Peyer's patch (tissue), 4 donors: Measurements from ENCODE around the gene CMPK2. TPM values are rescaled to one million over a fixed set of nuclear protein-coding genes. Genes with fewer than 3 reads are reported as not detected.
A peak's percentile ranks its signal among the peaks of the same experiment; 100 is the strongest.

Experiments used
- DNase-seq, 3 donors: peaks; one replicate each; pipeline ENCODE4 v3.0.0-alpha.2; 2017 to 2019
- H3K27ac ChIP-seq, 4 donors: fragments of 200-600 bp; sonication (generic); one replicate each; pipeline ENCODE4 v1.5.1; 2016 to 2019
- H3K27me3 ChIP-seq, 2 donors: fragments of 200-600 bp; sonication (generic); one replicate each; pipeline ENCODE4 v1.5.1; 2019
- H3K36me3 ChIP-seq, 3 donors: fragments of 200-600 bp; sonication (generic); one replicate each; pipeline ENCODE4 v1.5.1; 2016 to 2019
- H3K4me1 ChIP-seq, 4 donors: fragments of 200-600 bp; sonication (generic); one replicate each; pipeline ENCODE4 v1.5.1; 2016 to 2019
- H3K4me3 ChIP-seq, 4 donors: fragments of 200-600 bp; sonication (generic); 1 replicate in 3 of 4; 2 replicates in 1 of 4; pipeline ENCODE4 v1.5.1; 2016 to 2019; ENCODE audit warnings: mild to moderate bottlenecking in 1 of 4
- H3K9me3 ChIP-seq, 4 donors: fragments of 200-600 bp; sonication (generic); one replicate each; pipeline ENCODE4 v1.5.1; 2016 to 2019; ENCODE audit warnings: mild to moderate bottlenecking in 1 of 4
- POLR2A ChIP-seq, 2 donors: fragments of 450-650 bp; IDR thresholded peaks; one replicate each; pipeline ENCODE4 v1.5.1; 2017; ENCODE audit warnings: antibody characterized with exemption in 2 of 2, mild to moderate bottlenecking in 2 of 2, moderate library complexity in 2 of 2
- total RNA-seq, 4 donors: library from RNA; depleted of rRNA; stranded (reverse); fragments of >200 nt; gene quantifications; one replicate each; pipeline ENCODE4 v1.1.0, GENCODE V29; 2016
- TF ChIP-seq, protein P1 (sequence below), 6 experiments: fragments of 450-650 bp in 4 of 6; fragments of 200-600 bp in 2 of 6; sonication (generic) in 1 of 6; IDR thresholded peaks; one replicate each; pipeline ENCODE4 v1.5.1; 2017 to 2019; ENCODE audit warnings: antibody characterized with exemption in 6 of 6, mild to moderate bottlenecking in 3 of 6, moderate library complexity in 1 of 6

Gene CMPK2
- total RNA-seq, 4 donors from 2014 or later, result 7.4 to 13.2 (median 11.4) TPM

- Histone ChIP-seq H3K4me3 (peak overlapping the region in 1 of 4 donors; percentile 0), H3K4me1 (peaks cover 0 to 7% (median 0%) of the 10 kb centered on the region in 4 donors), H3K9me3 (no peaks in the 10 kb centered on the region), H3K27me3 (no peaks in the 10 kb centered on the region), H3K36me3 (no peaks in the 10 kb centered on the region), H3K27ac (no peak overlapping the region)
- DNase-seq, result no peak
- TF ChIP-seq POLR2A (IDR thresholded peaks at IDR 0.05), result no peak
- TF ChIP-seq, protein P1, sequence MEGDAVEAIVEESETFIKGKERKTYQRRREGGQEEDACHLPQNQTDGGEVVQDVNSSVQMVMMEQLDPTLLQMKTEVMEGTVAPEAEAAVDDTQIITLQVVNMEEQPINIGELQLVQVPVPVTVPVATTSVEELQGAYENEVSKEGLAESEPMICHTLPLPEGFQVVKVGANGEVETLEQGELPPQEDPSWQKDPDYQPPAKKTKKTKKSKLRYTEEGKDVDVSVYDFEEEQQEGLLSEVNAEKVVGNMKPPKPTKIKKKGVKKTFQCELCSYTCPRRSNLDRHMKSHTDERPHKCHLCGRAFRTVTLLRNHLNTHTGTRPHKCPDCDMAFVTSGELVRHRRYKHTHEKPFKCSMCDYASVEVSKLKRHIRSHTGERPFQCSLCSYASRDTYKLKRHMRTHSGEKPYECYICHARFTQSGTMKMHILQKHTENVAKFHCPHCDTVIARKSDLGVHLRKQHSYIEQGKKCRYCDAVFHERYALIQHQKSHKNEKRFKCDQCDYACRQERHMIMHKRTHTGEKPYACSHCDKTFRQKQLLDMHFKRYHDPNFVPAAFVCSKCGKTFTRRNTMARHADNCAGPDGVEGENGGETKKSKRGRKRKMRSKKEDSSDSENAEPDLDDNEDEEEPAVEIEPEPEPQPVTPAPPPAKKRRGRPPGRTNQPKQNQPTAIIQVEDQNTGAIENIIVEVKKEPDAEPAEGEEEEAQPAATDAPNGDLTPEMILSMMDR (IDR thresholded peaks at IDR 0.05), result no peak
Measured at GRCh38 chr2:6879011-6879410, 13.3 kb upstream of the CMPK2 start.

- Histone ChIP-seq H3K9me3 (no peaks in the 10 kb centered on the region), H3K4me1 (peaks cover 0 to 7% (median 0%) of the 10 kb centered on the region in 4 donors), H3K27me3 (no peaks in the 10 kb centered on the region), H3K36me3 (no peaks in the 10 kb centered on the region), H3K27ac (no peak overlapping the region), H3K4me3 (peak overlapping the region in 1 of 4 donors; percentile 0)
- DNase-seq, result no peak
- TF ChIP-seq POLR2A (IDR thresholded peaks at IDR 0.05), result no peak
- TF ChIP-seq, protein P1 (IDR thresholded peaks at IDR 0.05), result no peak
Measured at GRCh38 chr2:6878549-6878948, 12.8 kb upstream of the CMPK2 start.

DNA sequence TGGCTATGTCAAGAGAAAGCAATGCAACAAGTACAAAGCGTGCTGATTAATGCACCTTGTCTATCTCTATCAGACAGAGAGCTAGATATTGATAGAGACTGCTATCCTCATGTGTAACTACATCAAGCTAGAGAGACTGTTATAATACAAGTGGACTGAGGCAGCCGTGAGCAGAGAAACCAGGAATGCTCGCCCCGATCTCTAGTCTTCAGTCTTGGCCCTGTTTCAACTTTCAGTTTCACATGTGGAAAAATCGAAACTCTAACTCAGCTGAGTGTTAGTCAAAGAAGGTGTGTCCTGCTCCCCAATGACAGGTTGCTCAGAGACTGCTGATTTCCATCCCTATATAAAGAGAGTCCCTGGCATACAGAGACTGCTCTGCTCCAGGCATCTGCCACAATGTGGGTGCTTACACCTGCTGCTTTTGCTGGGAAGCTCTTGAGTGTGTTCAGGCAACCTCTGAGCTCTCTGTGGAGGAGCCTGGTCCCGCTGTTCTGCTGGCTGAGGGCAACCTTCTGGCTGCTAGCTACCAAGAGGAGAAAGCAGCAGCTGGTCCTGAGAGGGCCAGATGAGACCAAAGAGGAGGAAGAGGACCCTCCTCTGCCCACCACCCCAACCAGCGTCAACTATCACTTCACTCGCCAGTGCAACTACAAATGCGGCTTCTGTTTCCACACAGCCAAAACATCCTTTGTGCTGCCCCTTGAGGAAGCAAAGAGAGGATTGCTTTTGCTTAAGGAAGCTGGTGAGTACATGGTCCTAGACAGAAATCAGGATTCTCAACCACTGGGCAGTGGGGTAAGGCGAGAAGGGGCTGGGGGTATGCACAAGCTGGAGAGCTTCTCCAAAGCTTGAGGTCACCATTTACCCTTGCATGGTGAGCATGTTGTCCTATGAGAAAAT is 11.9 kb upstream of the CMPK2 start, which contains the start of gene RSAD2:
Gene RSAD2 (plus strand): TSS at position 376 of the 903 bp plus-strand sequence. CDS start 24 bp downstream, at position 400.
- Histone ChIP-seq H3K36me3 (no peaks in the 10 kb centered on the region), H3K27me3 (no peaks in the 10 kb centered on the region), H3K27ac (peak within 1 kb of the TSS in 3 of 4 donors; percentile 53 to 68 (median 63)), H3K4me1 (peaks cover 0 to 7% (median 0%) of the 10 kb centered on the region in 4 donors), H3K9me3 (no peaks in the 10 kb centered on the region), H3K4me3 (peak within 1 kb of the TSS; percentile 27 to 56 (median 44))
- TF ChIP-seq, protein P1 (IDR thresholded peaks at IDR 0.05), result peak in 1 of 6 experiments; percentile 2
- TF ChIP-seq POLR2A (IDR thresholded peaks at IDR 0.05), result no peak
- DNase-seq, result peak in 2 of 3 donors; percentile 52 to 55

DNA sequence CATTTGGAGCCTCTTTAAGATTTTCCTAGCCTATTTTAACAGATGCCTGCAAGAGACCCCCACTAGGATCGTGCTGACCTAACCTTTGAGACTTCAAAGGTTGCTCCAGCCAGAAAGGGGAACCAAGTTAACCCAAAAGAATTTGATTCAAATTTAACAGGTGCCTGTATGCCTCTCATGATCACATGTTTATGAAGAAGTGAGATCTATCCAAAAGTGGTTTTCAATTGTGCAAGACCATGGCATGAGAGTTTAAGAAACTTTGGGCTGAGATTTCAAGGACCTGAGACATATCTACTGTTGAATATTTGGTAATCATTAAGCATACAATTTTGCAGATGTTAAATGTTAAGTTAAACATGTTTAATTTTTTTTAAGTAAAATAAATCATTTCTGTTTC is 10.6 kb upstream of the CMPK2 start:
- no peaks in the 10 kb centered on the region for H3K9me3 ChIP-seq
- H3K4me3 ChIP-seq, result no peak overlapping the region
- no peaks in the 10 kb centered on the region for H3K27me3 ChIP-seq
- H3K4me1 ChIP-seq, result peaks cover 0 to 7% (median 0%) of the 10 kb centered on the region in 4 donors
- H3K36me3 ChIP-seq, result no peaks in the 10 kb centered on the region
- H3K27ac ChIP-seq, result no peak overlapping the region
- no peak for DNase-seq
- TF ChIP-seq POLR2A (IDR thresholded peaks at IDR 0.05), result no peak
- TF ChIP-seq, protein P1 (IDR thresholded peaks at IDR 0.05), result no peak

DNA sequence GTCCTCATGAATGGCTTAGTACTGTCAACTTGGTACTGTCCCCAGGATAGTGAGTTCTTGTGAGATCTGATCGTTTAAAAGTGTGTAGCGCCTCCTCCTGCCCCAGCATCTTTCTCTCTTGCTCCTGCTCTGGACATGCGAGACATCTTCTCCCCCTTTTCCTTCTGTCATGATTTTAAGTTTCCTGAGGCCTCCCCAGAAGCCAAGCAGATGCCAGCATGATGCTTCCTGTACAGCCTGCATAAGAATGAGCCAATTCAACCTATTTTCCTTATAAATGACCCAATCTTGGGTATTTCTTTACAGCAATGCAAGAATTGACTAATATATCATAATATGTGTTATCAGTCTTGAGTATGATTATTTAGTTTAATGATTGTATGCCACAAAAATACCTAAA is 8.3 kb upstream of the CMPK2 start:
- TF ChIP-seq, protein P1 (IDR thresholded peaks at IDR 0.05), result no peak
- no peak for TF ChIP-seq POLR2A (IDR thresholded peaks at IDR 0.05)
- no peak for DNase-seq
- no peaks in the 10 kb centered on the region for H3K36me3 ChIP-seq
- H3K27ac ChIP-seq, result no peak overlapping the region
- no peaks in the 10 kb centered on the region for H3K27me3 ChIP-seq
- H3K4me3 ChIP-seq, result no peak overlapping the region
- no peaks in the 10 kb centered on the region for H3K9me3 ChIP-seq
- peaks cover 0 to 7% (median 0%) of the 10 kb centered on the region in 4 donors for H3K4me1 ChIP-seq
